ENCODE results near the gene GPD1L. TPM values are rescaled to one million over a fixed set of nuclear protein-coding genes. Genes with fewer than 3 reads are reported as not detected.

GPD1L gene
- total RNA-seq, 2 donors from 2014 or later = 1.5 to 3.5 TPM

DNA sequence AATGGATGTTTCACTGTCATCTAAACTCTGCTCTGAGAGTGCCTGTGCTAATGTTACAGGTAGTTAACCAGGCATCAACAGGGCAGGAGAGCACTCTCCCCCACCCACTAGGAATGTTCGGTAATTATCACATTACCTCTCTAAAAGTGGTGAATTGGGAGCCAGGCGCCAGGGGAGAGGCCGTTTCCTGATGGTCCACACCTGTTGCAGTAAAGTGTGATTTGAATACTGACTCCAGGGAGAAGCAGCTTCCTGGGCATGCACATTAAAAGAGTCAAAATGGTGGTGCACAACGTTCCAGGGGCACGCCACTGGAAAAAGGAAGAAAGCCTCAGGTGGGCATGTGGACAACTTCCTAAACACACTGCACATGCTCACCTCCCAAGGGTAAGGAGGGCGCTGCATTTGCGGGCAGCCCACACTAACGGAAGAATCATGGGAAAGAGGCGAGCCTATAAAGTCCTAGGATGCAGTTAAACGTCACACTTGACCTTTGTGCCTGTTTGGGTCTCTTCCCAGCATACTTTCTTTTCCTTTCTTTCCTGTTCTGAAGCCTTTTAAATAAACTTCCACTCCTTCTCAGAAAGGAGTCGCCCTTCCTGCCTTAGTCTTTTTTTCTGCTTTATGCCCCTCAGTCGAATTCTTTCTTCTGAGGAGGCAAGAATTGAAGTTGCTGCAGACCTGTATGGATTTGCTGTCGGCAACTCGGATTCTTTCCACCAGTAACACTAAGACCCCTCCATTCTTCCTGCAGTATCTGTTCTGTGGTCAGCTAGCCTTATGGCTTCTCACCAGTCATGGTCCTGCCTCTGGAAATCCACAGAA lies 28.9 kb upstream of the GPD1L start:
- no peaks in the 10 kb centered on the region for H3K9me3 ChIP-seq (ENCODE audit: control insufficient read depth, low read length)
- DNase-seq = no peak
- 89 to 92% methylated on average over 10 to 14 of the region's 14 CpGs for WGBS, 2 experiments (ENCODE audit: insufficient coverage in 1 of 2, insufficient read length in 1 of 2)
- H3K4me1 ChIP-seq (ENCODE audit: control insufficient read depth, insufficient read depth, low read length) = no peaks in the 10 kb centered on the region
- H3K9me3 Mint-ChIP-seq = peaks cover 2% of the 10 kb centered on the region
- H3K27me3 ChIP-seq (ENCODE audit: control insufficient read depth, insufficient read depth, low read length, poor library complexity, severe bottlenecking) = no peaks in the 10 kb centered on the region
- TF ChIP-seq, protein P1, sequence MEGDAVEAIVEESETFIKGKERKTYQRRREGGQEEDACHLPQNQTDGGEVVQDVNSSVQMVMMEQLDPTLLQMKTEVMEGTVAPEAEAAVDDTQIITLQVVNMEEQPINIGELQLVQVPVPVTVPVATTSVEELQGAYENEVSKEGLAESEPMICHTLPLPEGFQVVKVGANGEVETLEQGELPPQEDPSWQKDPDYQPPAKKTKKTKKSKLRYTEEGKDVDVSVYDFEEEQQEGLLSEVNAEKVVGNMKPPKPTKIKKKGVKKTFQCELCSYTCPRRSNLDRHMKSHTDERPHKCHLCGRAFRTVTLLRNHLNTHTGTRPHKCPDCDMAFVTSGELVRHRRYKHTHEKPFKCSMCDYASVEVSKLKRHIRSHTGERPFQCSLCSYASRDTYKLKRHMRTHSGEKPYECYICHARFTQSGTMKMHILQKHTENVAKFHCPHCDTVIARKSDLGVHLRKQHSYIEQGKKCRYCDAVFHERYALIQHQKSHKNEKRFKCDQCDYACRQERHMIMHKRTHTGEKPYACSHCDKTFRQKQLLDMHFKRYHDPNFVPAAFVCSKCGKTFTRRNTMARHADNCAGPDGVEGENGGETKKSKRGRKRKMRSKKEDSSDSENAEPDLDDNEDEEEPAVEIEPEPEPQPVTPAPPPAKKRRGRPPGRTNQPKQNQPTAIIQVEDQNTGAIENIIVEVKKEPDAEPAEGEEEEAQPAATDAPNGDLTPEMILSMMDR (conservative IDR thresholded peaks at IDR 0.05) = no peak
- no peak overlapping the region for H3K27ac Mint-ChIP-seq
- H3K9ac ChIP-seq (ENCODE audit: extremely low read depth, low read length, poor library complexity, severe bottlenecking) = no peak overlapping the region
- H3K4me3 Mint-ChIP-seq = no peak overlapping the region
- H3K4me1 Mint-ChIP-seq = peaks cover 4% of the 10 kb centered on the region
- no peaks in the 10 kb centered on the region for H3K27me3 Mint-ChIP-seq (ENCODE audit: insufficient read depth)
- H3K36me3 Mint-ChIP-seq (ENCODE audit: low read depth) = no peaks in the 10 kb centered on the region
- H3K4me3 ChIP-seq (ENCODE audit: low read length) = no peak overlapping the region
- H3K27ac ChIP-seq (ENCODE audit: low read depth, low read length) = no peak overlapping the region
- H3K36me3 ChIP-seq (ENCODE audit: control insufficient read depth, insufficient read depth, low read length) = no peaks in the 10 kb centered on the region

DNA sequence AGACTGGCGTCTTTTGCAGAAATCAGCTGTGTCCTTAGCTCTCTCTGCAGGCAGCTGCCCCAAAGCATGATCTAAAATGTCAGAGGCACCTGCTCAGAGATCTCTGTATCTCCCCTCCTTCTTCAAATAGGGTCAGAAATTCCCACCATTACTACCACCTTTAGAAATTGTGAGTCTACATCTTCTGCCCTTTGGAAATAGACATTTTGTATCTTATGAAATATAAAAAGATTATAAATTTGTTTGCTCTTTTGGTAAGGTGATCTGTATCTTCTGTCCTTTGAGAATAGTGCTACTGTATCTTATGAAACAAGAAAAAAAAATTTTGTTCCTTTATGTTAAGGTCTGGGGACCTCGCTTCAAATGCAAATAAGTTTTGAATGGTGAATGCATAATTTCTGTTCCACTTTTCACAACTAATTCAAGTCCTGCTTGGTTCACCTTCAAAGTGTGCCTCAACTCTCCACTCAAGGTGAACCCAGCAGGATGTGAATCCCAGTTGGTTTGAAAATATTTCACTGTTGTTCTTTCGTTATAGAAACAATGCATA lies 28.3 kb upstream of the GPD1L start:
- WGBS, 2 experiments (ENCODE audit: insufficient coverage in 1 of 2, insufficient read length in 1 of 2) = 80 to 92% methylated on average over 2 of the region's 3 CpGs
- no peaks in the 10 kb centered on the region for H3K36me3 ChIP-seq (ENCODE audit: control insufficient read depth, insufficient read depth, low read length)
- H3K9me3 Mint-ChIP-seq = peaks cover 2% of the 10 kb centered on the region
- no peaks in the 10 kb centered on the region for H3K27me3 Mint-ChIP-seq (ENCODE audit: insufficient read depth)
- H3K9me3 ChIP-seq (ENCODE audit: control insufficient read depth, low read length) = no peaks in the 10 kb centered on the region
- no peak for DNase-seq
- no peak overlapping the region for H3K4me3 Mint-ChIP-seq
- H3K4me1 Mint-ChIP-seq = peaks cover 4% of the 10 kb centered on the region
- no peak overlapping the region for H3K9ac ChIP-seq (ENCODE audit: extremely low read depth, low read length, poor library complexity, severe bottlenecking)
- H3K4me1 ChIP-seq (ENCODE audit: control insufficient read depth, insufficient read depth, low read length) = no peaks in the 10 kb centered on the region
- no peak overlapping the region for H3K27ac ChIP-seq (ENCODE audit: low read depth, low read length)
- no peaks in the 10 kb centered on the region for H3K36me3 Mint-ChIP-seq (ENCODE audit: low read depth)
- no peaks in the 10 kb centered on the region for H3K27me3 ChIP-seq (ENCODE audit: control insufficient read depth, insufficient read depth, low read length, poor library complexity, severe bottlenecking)
- no peak overlapping the region for H3K4me3 ChIP-seq (ENCODE audit: low read length)
- TF ChIP-seq, protein P1 (conservative IDR thresholded peaks at IDR 0.05) = no peak
- no peak overlapping the region for H3K27ac Mint-ChIP-seq

DNA sequence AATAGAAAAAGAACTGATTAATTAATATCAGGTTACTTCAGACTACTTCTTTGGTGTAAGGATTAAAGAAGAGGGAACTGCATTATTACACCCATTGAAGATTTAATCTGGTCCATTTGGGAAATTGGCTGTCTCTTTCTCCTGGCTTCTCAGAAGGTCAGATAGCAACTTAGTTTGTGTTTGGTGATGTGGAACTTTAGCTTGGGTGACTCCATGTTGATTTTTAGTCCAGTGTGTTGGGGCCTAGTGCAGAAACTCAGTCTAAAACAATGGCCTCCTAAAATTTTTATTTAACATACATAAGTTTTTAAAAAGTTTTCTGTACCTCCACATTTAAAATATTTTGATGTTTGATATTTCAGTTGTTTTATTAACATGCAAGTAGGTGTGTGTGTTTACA lies 27.6 kb upstream of the GPD1L start:
- no peaks in the 10 kb centered on the region for H3K9me3 ChIP-seq (ENCODE audit: control insufficient read depth, low read length)
- no peaks in the 10 kb centered on the region for H3K36me3 ChIP-seq (ENCODE audit: control insufficient read depth, insufficient read depth, low read length)
- no peak overlapping the region for H3K9ac ChIP-seq (ENCODE audit: extremely low read depth, low read length, poor library complexity, severe bottlenecking)
- Mint-ChIP-seq H3K9me3 (peaks cover 3% of the 10 kb centered on the region), H3K36me3 (ENCODE audit: low read depth) (no peaks in the 10 kb centered on the region), H3K4me1 (peaks cover 4% of the 10 kb centered on the region), H3K27me3 (ENCODE audit: insufficient read depth) (no peaks in the 10 kb centered on the region), H3K4me3 (no peak overlapping the region), H3K27ac (no peak overlapping the region)
- no peaks in the 10 kb centered on the region for H3K4me1 ChIP-seq (ENCODE audit: control insufficient read depth, insufficient read depth, low read length)
- H3K4me3 ChIP-seq (ENCODE audit: low read length) = no peak overlapping the region
- DNase-seq = no peak
- TF ChIP-seq, protein P1 (conservative IDR thresholded peaks at IDR 0.05) = no peak
- H3K27me3 ChIP-seq (ENCODE audit: control insufficient read depth, insufficient read depth, low read length, poor library complexity, severe bottlenecking) = no peaks in the 10 kb centered on the region
- H3K27ac ChIP-seq (ENCODE audit: low read depth, low read length) = no peak overlapping the region
